SK-N-DZ (cell line): Measurements from ENCODE around the gene B2M.
"Not testable (repeated sequence)": the region's sequence is repeated elsewhere in the genome, so short reads cannot be mapped to it uniquely, and the experiment has no call there.

Experiments
- DNase-seq: peaks from one replicate; pipeline ENCODE4 v3.0.0-alpha.2; 2015; ENCODE audit warnings: low spot score

B2M gene

DNA sequence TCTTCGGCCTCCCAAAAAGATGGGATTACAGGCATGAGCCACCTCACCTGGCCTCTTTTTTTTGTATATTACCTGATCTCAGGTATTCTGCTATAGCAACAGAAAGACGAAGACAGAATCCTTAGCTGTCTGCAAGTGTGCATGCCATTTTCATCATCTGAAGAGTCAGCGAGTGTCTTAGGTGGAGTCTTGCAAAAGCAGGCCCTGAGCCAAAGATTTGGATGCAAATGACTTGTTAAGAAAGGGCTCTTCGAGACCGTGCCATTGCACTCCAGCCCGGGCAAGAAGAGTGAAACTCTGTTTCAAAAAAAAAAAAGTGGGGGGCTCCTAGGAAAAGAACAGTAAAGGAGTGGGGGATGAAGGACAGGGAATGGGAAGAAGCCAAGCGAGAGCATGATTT lies 14.8 kb downstream of the B2M start:
- no peak for DNase-seq

DNA sequence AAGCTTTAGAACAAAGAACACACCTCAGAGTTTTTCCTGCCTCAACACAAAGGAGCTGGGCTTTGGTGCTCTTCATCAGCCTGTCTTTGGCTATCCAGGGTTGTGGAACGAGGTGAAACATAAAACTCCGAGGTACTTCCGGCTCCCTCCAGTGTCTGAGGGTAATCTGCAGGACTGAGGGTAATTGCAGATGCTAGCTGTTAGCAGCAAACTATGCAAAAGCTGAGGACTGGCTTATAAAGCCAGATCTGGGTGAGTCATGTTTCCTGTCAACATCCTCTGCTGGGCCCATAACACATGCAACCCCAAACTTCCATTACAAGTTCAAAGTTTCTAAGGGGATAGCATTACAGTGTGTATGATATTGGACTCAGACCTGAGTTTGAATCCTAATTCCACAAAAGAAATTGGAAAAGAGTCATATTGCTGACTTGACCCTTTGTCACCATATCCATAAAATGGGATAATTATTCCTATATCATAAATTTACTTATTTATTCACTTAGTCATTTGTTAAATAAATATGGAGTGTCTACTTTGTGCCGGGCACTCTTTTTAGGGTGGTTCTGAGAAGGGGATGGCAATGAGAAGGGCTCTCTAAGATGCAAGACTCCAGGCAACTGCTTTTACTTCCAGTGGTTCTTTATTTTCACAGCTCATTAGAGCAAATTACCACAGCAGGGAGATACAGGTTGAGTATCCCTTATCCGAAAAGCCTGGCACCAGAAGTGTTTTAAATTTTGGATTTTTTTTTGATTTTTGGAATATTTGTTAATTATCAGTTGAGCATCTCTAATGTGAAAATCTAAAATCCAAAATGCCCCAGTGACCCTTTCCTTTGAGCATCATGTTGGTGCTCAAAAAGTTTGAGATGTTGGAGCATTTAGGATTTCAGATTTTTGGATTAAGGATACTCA lies 15.5 kb downstream of the B2M start:
- no peak for DNase-seq

DNA sequence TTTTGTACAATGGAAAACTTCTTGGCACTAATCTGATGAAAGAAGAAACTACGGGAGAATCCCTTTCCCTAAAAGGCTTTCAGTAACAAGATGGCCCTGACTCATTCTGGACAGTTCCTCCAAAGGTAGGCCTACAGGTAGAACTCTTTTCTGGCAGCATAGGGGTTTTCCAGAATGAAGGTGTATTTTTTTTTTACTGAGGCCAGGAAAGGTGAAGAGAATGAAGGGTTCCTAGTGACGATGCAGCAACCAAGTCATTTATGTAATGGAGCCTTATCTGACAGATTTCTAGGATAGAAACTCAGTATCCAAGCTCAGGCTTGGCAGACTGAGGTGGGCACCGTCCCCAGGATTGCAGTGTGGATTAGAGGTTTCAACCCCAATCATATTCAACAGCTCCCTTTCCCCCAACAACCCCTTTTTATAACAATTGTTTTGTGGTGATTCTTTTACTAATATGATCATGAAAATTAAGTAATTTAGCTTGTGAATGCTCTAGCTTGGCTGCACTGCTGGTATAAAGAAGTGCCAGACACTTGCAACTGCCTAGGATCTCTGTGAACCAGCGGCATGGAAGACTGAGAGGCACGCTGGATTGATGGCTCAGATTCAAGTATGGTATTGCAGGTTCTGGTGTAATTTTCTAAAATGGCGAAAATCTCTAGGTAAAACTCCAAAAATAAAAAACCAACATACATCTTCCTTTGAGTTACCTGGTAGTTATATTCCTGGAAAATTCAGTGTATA lies 16.3 kb downstream of the B2M start:
- no peak for DNase-seq

DNA sequence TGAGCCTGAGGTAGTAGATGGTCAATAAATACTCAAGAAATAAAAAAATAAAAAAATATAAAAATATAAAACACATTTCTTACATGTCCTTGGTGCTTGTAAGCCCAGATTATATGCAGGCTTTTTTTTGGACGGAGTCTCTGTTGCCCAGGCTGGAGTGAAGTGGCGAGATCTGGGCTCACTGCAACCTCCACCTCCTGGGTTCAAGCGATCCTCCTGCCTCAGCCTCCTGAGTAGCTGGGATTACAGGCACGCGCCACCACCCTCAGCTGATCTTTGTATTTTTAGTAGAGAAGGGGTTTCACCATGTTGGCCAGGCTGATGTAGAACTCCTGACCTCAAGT lies 16.9 kb downstream of the B2M start:
- DNase-seq = not testable (repeated sequence)

DNA sequence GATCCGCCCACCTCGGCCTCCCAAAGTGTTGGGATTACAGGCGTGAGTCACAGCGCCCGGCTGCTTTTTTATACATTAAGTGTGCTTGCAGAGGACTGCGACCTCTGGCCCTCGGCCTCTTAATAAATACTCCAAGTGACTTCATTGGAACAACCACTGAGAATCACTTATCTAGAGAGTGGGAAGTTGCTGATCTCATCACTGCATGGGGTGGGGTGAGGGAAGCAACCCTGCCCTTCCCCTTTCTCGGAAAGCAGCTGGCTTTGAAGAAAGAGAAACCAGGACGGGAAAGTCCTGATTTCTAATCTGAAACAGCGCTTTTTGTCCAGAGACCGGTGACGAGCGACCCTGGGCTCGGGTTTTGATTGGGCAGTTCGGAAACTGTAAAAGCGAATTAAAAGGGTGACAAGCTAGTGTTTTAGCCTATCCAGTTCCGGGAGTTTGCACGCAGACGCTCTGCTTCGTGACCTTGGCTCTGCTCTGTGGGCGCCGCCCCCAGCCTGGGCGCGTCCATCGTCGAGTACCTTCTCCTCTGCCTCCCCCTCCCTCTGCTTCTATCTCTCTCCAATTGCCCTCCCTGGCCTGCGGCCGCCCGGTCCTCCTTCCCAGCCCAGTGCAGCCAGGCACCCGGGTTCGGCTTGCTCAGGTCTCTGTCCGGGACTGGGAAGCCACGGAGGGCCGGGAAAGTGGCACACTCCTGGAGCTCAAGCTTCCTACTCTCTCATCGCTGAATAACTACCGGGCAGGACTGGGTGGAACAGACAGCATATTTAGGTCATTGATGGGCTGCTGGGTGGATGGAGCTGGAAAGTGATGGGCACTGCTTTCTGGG lies 17.5 kb downstream of the B2M start:
- DNase-seq = peak; percentile 97

DNA sequence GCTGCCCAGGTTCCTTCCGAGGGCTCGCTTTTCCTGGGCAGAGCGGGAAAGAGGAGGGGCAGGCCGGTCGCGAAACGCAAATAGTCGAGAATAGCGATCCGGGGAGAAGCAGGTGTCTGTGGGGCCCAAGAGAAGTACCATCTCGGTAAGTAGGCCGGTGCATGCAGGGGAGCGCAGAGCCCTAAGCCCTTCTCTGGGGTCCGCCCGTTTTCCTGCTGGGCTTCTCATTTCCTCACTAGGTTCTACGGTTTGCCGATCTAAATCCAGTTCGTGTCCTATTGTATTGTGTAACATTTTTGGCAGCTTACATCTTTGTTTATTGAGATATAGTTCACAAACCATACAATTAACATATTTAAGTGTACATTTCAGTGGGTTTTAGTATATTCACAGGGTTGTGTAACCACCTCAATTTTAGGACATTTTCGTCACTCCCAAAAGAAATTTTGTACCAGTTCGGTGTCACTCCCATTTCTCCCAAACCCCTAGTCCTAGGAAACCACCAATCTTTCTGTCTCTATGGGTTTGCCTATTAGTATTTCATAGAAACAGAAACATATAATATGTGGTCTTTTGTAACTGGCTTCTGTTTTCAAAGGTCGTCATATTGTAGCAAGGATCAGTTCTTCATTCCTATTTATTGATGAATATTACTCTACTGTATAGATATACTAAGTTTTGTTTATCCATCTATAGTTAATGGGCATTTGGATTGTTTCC lies 18.3 kb downstream of the B2M start:
- no peak for DNase-seq

DNA sequence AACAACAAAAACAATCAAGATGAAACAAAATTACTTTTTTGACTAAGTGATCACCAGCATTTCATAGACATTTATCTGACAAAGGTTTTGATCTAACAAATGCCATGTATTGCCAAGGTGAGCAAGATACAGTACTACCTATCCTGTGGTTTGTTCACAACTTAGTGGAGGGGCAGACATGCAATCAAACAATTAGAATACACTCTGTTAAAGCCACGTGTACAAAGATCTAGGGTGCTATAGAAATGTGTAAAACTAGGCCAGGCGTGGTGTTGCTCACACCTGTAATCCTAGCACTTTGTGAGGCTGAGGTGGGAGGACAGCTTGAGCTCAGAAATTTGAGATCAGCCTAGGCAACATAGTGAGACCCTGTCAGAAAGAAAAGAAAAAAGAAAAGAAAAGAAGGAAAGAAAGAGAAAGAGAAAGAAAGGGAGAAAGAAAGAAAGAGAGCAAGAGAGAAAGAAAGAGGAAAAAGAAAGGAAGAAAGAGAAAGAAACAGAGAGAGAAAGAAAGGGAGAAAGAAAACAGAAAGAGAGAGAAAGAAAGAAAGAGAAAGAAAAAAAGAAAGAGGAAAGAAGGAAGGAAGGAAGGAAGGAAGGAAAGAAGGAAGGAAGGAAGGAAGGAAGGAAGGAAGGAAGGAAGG lies 23.6 kb downstream of the B2M start:
- DNase-seq = no peak

DNA sequence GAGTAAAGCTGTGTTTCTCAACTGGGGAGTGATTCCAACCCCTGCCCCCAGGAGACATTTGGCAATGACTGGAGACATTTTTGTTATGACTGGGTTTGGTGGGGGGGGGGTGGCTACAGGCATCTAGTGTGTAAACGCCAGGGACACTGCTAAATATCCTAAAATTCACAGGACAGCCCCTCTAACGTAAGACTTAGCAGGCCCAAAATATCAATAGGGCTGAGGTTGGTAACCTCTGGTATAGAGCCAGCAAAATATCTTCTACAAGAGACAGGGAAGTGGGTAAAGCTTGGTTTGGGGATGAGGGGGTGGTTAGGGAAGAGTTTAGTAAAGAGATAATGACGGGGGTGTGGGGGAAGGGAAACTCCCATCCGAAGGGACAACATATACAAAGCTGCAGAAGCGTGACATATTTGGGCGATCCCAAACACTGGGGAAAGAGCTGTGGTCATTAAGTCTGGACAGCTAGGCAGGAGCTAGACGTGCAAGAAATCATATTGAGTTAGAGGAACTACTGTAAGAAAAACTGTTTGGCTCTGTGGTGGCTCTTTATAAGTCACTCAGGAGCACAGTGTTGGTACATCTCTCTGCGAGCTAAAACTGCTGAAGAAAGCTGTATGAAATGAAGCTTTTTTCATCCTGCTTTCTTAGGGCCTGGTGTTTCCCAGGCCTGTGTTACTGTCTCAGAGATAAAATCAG lies 24.3 kb downstream of the B2M start:
- peak; percentile 35 for DNase-seq

DNA sequence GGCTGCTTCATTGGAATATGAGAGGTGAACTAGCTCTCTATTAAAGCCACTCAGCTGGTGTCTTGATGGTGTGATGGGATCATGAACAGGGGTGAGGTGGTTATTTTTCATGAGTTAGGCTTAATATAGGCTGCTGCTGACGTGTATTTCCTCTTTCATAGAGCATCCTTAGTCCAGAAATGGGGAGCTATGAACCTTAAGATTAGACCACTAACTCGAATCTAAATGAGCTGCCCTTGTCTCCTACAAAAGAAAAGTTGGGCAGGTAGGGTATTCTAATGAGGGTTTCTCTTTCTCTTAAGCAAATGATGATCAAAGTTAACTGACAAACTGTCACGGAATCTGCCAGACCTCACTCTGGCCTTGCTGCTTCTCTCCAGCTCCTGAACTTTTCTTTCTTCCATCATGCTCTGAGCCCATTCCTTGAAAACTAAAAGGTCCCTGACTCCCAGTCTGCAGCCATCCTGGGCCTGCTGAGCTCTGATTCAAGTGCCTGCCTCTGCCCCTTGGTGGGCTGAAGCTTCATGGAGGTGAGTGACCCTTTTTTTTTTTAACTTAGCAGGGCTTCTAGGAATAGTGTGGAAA lies 25.0 kb downstream of the B2M start, which contains the start of gene TRIM69:
TSS of gene TRIM69 (plus strand) at position 348 of the 585 bp plus-strand sequence. CDS start at position 525, 177 bp downstream.
- DNase-seq = no peak

DNA sequence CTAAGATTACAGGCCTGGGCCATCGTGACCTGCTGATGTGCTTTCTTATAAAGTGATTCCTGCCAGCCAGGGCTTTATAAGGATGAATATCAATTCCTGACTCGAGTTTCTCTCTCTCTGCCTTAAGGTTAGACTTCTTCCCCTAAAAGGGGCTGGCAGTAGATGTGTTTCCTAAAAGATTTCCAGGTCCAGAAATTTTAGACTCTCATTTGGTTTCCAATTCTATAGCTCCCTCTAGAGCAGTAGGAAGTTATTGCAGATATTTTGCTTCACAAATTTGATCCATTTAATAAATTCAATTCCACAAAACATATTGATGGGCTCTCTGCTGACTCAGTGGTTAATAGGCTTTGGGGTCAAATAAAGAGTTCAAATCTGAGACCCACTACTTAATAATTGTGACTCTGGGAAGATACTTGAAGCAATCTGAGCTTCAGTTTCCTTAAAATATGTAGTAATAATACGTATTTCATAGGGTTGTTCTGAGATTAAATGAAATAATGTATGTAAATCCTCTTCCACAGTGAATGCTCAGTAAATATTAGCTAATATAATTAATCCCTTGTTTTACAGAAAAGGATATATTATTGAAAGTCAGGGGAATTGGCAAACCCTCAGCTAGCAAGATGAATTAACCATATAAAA lies 27.1 kb downstream of the B2M start:
- peak; percentile 55 for DNase-seq

DNA sequence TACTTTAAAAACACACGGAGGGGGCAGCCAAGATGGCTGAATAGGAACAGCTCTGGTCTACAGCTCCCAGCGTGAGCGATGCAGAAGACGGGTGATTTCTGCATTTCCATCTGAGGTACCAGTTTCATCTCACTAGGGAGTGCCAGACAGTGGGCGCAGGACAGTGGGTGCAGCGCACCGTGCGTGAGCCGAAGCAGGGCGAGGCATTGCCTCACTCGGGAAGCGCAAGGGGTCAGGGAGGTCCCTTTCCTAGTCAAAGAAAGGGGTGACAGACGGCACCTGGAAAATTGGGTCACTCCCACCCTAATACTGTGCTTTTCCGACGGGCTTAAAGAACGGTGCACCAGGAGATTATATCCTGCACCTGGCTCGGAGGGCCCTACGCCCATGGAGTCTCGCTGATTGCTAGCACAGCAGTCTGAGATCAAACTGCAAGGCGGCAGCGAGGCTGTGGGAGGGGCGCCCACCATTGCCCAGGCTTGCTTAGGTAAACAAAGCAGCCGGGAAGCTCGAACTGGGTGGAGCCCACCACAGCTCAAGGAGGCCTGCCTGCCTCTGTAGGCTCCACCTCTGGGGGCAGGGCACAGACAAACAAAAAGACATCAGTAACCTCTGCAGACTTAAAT lies 28.0 kb downstream of the B2M start:
- DNase-seq = not testable (repeated sequence)

DNA sequence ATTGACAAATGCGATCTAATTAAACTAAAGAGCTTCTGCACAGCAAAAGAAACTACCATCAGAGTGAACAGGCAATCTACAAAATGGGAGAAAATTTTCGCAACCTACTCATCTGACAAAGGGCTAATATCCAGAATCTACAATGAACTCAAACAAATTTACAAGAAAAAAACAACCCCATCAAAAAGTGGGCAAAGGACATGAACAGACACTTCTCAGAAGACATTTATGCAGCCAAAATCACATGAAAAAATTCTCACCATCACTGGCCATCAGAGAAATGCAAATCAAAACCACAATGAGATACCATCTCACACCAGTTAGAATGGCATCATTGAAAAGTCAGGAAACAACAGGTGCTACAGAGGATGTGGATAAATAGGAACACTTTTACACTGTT lies 32.1 kb downstream of the B2M start:
- DNase-seq = not testable (repeated sequence)

DNA sequence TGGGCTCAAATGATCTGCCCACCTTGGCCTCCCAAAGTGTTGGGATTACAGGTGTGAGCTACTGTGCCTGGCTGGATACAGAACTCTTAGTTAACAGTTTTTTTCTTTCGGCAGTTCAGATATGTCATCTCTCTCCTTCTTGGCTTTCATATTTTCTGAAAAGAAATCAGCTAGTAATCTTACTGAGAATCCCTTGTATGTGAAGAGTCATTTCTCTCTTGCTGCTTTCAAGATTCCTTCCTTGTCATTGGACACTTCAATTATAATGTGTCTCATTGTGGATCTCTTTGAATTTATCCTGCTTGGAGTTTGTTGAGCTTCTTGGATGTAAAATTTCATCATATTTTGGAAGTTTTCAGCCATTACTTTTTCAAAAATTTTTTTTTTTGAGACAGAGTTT lies 42.0 kb downstream of the B2M start:
- no peak for DNase-seq

DNA sequence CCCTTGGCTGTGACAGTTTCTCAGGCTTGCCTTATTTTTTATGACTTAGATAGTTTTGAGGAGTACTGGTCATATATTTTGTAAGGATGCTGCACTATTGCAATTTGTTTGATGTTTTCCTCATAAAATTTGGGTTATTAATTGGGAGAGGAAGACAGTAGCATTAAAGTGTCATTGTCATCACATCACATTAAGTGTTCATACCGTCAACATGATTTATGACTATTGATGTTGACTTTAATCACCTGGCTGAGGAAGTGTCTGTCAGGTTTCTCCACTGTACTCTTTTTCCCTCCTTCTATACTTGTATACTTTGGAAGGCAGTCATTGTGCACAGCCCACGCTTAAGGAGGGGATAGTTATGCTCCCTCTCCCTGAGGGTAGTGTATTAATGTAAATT lies 51.9 kb downstream of the B2M start:
- no peak for DNase-seq

DNA sequence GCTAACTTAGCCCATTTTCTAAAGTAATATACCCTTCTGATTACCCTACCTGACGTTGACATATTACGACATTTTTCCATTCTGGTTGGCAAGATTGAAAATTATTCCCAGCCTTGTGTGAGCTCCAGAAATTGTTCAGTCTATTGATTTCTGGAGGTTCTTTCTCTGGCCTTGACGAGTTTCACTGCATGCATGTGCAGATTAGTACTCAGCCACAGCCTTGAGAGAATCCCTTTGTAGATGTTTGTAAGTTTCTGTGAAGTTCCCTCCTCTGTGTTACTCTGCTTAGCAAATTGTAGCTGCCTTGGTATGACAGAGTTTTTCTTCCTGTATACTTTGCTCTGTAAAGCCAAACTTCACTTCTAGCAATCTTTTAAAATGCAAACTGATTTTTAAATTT lies 52.5 kb downstream of the B2M start:
- no peak for DNase-seq

DNA sequence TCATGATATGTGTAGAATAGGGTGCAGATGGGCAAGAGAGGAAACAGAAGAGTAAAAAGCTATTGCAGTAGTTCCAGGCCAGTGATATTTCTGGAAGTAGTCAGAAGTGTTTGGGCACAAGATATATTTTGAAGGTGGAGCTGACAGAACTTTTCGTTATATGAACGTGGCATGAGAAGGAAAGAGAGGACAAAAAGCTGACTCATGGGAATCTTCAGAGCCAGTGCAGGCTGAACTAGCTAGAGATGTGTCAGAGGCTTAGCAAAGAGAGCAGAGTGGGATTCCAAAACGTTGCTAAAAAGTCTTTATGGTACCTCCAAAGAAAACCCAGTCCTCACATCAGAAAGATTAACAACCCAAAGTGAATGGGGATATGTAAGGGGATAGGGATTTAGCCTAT lies 53.7 kb downstream of the B2M start:
- no peak for DNase-seq
